Subcutaneous adipose tissue (tissue), 4 donors: ENCODE data around the gene P2RY12. TPM values are rescaled to one million over a fixed set of nuclear protein-coding genes. Genes with fewer than 3 reads are reported as not detected.

Experiments
- total RNA-seq, 4 donors: library from RNA; depleted of rRNA; stranded (reverse); fragments of >200 nt; gene quantifications; one replicate each; pipeline ENCODE4 v1.1.0, GENCODE V29; 2016
- TF ChIP-seq, protein P1 (sequence below): fragments of 450-650 bp; IDR thresholded peaks from one replicate; pipeline ENCODE4 v1.5.1; 2016; ENCODE audit warnings: low read depth, mild to moderate bottlenecking, control low read depth, antibody characterized with exemption, moderate library complexity

Gene P2RY12
- total RNA-seq, 4 donors from 2014 or later = 2.8 to 17.8 (median 13.1) TPM

DNA sequence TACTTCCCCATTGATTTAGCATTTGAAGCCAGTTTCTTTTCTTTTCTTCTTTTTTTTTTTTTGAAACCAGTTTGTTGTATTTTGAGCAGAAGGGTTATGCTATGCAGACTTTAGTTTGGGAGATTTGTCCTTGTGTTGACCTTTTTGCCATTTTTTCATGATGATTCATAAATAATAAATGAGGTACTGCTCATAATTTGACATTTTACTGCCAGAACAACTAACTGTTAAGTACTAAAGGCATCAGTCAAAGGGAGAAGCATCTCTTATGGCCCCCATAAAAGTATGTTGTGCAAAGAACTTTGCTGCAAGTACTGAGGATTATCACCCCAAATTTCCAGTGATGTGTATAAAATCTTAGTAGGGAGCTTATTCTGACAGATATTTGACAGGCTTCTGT is 66.2 kb downstream of the P2RY12 start:
- TF ChIP-seq, protein P1, sequence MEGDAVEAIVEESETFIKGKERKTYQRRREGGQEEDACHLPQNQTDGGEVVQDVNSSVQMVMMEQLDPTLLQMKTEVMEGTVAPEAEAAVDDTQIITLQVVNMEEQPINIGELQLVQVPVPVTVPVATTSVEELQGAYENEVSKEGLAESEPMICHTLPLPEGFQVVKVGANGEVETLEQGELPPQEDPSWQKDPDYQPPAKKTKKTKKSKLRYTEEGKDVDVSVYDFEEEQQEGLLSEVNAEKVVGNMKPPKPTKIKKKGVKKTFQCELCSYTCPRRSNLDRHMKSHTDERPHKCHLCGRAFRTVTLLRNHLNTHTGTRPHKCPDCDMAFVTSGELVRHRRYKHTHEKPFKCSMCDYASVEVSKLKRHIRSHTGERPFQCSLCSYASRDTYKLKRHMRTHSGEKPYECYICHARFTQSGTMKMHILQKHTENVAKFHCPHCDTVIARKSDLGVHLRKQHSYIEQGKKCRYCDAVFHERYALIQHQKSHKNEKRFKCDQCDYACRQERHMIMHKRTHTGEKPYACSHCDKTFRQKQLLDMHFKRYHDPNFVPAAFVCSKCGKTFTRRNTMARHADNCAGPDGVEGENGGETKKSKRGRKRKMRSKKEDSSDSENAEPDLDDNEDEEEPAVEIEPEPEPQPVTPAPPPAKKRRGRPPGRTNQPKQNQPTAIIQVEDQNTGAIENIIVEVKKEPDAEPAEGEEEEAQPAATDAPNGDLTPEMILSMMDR = no peak

DNA sequence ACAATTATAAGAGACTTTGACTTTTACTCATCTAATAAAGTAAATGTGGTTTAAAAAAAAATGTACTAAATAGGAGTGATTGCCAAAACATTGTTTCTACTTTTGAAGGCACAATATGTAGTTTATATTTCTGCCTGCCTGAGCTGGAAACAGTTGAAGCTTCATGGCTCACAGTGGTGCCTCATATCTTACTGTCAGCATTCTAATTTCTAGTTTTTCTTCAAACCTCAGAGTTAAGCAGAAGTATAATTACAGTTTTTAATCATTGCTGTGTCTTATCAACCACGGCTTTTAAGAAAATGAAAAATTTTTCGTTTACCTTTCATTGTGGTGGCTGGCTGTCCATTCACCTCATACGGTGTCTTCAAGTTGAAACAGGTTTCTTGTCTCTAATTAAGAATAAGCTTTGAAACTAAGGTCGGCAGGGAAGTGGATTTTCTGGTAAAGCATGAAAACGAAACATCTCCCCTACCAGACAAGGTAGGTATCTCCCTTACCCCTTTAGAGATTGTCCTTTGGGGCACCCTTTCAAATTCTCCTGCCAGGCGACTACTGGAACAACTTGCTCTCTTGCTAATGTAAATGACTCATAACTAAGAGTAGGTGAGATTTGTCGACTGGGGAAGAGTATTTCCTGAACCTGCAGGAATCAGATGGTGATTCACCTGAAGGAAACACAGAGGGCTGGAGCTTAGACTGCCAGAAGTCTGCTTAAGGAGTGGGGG is 68.1 kb downstream of the P2RY12 start, which contains the start of gene GPR87:
TSS of gene GPR87 (minus strand) at position 554 of the 725 bp plus-strand sequence. CDS start 16,720 bp downstream, outside the sequence.
- TF ChIP-seq, protein P1 = no peak

DNA sequence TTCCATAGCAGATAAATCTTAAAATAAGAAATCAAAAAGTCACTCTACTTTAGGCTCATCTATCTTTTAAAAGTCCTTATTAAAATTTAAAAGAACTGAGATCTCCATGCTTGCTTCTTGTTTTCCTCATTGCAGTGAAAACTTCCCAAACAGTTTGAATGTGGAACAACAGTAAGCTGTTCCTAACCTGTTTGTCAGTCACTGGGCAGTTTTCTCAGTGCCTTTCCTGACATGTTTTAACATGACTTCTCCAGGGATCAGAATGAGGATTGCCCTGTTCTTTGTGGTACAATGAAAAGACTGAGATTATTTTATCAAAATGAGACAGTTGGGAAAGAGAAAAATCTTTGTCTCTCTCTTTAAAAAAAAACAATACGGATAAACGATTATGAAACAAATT is 68.7 kb downstream of the P2RY12 start:
- TF ChIP-seq, protein P1 = no peak

DNA sequence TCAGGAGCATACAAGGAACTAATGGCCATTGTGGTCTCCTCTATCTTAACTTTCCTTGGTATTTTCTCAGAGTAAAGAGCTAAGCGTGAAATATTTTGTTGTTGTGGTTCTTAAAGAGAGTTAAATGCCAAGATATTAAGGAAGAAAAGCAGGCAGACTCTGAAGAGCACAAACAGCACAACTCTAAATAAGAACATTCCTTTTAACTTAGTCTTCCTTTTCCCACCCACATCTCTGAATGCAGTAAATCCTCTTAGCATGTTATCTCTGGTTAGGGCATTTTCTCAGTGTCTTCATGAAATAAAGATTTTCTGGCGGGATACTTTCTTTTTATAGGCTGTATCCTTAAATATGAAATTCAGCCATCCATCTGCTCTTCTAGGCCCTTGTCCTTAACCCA is 69.4 kb downstream of the P2RY12 start:
- TF ChIP-seq, protein P1 = no peak

DNA sequence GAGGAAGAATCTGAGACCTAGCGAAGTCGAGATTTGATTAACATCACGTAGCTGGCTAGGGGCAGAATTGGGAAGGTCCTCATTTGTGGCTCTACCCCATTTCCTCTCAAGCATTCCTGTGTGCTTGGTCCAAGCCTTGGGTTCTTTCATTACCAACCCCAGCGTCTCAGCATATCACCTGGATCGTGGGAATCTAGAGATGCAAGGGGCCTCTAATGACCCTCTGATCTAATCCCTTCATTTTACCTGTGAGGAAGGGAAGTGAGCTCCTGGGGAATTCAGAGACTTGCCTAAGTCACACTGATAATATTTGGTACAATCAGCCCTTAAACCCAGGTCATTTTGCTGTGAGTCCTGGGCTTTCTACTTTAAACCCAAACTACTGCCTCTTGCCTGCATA is 70.0 kb downstream of the P2RY12 start:
- TF ChIP-seq, protein P1 = no peak

DNA sequence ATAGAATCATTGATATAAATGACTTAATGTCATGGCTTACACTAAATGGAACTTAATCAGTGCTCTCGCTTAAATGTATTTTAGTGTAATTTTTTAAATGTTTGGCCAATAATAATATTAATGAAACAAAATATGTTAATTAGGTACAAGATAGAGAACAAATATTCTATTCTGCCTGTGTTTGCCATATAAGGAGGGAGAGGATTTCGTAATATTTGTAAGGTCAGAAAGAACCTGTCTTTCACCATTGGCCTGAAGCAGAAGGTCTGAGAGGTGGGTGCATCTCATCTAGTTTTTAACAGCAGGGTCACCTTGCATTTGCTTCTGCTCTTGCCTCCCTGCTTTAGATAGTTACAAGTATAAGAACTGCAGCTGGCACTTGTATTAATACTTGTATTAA is 70.4 kb downstream of the P2RY12 start:
- TF ChIP-seq, protein P1 = no peak

DNA sequence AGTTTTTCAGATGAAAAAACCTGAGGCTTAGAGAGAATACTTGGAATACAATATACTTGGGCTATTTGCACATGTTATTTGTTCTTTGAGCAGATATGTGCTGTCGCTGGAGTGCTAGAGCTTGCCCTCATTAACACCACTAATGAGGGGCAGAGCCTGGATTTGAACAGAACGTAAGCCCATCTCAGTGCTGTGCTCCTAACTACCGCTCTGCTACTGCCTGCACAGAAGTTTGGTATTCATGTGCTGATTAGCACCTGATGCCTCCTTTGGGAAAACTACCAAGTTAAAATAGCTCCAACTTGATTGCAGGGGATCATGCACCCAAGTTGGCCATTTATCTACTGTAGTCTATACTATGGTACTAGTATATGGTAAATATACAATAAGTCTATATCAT is 71.6 kb downstream of the P2RY12 start:
- TF ChIP-seq, protein P1 = no peak
